ENCODE data around the gene SOX6.

DNA sequence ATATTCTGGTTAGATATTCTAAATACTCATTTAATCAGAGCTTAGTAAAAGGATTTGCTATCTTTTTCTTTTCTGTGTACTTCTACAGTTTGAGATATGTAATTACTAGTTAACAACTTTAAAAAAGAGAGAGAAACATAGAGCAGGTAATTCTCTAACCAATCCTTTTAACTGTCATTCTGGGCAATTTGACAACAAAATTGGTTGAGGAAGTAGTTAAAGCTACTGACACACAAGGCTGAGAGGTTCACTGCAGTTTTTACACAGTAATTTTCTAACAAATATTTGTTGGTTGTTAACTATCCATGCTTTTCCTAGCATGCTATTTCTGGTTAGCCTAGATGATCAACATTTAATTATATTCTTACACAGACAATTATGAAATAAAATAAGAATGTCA, 3.6 kb downstream of the SOX6 start:
- TF ChIP-seq, protein P1, sequence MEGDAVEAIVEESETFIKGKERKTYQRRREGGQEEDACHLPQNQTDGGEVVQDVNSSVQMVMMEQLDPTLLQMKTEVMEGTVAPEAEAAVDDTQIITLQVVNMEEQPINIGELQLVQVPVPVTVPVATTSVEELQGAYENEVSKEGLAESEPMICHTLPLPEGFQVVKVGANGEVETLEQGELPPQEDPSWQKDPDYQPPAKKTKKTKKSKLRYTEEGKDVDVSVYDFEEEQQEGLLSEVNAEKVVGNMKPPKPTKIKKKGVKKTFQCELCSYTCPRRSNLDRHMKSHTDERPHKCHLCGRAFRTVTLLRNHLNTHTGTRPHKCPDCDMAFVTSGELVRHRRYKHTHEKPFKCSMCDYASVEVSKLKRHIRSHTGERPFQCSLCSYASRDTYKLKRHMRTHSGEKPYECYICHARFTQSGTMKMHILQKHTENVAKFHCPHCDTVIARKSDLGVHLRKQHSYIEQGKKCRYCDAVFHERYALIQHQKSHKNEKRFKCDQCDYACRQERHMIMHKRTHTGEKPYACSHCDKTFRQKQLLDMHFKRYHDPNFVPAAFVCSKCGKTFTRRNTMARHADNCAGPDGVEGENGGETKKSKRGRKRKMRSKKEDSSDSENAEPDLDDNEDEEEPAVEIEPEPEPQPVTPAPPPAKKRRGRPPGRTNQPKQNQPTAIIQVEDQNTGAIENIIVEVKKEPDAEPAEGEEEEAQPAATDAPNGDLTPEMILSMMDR (IDR thresholded peaks at IDR 0.05; ENCODE audit: insufficient read depth, low read depth, low read length), result no peak
- no peak for TF ChIP-seq EZH2 (IDR thresholded peaks at IDR 0.05; ENCODE audit: insufficient read depth, low read length)

All from astrocyte (in vitro differentiated cells and primary cell).